Coronary artery (tissue), 2 donors: ENCODE data around the gene PPT1.
A peak's percentile ranks its signal among the peaks of the same experiment; 100 is the strongest.
"Not testable (repeated sequence)": the region's sequence is repeated elsewhere in the genome, so short reads cannot be mapped to it uniquely, and the experiment has no call there.

Experiments
- DNase-seq: peaks from one replicate; pipeline ENCODE4 v3.0.0-alpha.2; 2017; ENCODE audit warnings: low spot score
- H3K27ac ChIP-seq, 2 donors: fragments of 200-600 bp; sonication (generic); one replicate each; pipeline ENCODE4 v1.5.1; 2016 to 2019
- H3K4me3 ChIP-seq: fragments of 200-600 bp; sonication (generic); 2 replicates; pipeline ENCODE4 v1.5.1; 2016; ENCODE audit warnings: mild to moderate bottlenecking, moderate library complexity
- TF ChIP-seq, protein P1 (sequence below): fragments of 200-600 bp; sonication (generic); IDR thresholded peaks from one replicate; pipeline ENCODE4 v1.5.1; 2019; ENCODE audit warnings: antibody characterized with exemption

Gene PPT1

GRCh38 chr1:40092706-40093639, 4.1 kb downstream of the PPT1 start:
- TF ChIP-seq, protein P1, sequence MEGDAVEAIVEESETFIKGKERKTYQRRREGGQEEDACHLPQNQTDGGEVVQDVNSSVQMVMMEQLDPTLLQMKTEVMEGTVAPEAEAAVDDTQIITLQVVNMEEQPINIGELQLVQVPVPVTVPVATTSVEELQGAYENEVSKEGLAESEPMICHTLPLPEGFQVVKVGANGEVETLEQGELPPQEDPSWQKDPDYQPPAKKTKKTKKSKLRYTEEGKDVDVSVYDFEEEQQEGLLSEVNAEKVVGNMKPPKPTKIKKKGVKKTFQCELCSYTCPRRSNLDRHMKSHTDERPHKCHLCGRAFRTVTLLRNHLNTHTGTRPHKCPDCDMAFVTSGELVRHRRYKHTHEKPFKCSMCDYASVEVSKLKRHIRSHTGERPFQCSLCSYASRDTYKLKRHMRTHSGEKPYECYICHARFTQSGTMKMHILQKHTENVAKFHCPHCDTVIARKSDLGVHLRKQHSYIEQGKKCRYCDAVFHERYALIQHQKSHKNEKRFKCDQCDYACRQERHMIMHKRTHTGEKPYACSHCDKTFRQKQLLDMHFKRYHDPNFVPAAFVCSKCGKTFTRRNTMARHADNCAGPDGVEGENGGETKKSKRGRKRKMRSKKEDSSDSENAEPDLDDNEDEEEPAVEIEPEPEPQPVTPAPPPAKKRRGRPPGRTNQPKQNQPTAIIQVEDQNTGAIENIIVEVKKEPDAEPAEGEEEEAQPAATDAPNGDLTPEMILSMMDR, result no peak
- no peak overlapping the region for H3K27ac ChIP-seq
- no peak overlapping the region for H3K4me3 ChIP-seq
- DNase-seq, result no peak

DNA sequence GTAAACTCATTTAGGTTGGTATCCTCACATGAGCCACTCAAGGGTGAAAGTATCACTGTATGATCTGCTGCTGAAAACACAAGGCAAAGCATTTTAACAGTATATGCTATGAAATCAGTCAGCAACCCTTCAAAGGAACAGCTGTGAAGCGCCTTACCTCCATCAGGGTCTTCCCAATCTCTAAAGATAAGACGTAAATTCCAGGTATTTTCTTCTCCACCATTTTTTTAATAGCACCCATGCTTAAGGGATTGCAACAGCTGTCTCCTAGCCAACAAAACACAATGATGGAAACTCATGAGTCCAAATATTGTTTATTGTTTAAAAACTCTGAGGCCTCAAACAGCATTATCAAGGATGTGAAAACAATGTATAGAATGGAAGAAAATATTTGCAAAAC, 4.8 kb downstream of the PPT1 start:
- Histone ChIP-seq H3K27ac (no peak overlapping the region), H3K4me3 (no peak overlapping the region)
- TF ChIP-seq, protein P1, result no peak
- no peak for DNase-seq

DNA sequence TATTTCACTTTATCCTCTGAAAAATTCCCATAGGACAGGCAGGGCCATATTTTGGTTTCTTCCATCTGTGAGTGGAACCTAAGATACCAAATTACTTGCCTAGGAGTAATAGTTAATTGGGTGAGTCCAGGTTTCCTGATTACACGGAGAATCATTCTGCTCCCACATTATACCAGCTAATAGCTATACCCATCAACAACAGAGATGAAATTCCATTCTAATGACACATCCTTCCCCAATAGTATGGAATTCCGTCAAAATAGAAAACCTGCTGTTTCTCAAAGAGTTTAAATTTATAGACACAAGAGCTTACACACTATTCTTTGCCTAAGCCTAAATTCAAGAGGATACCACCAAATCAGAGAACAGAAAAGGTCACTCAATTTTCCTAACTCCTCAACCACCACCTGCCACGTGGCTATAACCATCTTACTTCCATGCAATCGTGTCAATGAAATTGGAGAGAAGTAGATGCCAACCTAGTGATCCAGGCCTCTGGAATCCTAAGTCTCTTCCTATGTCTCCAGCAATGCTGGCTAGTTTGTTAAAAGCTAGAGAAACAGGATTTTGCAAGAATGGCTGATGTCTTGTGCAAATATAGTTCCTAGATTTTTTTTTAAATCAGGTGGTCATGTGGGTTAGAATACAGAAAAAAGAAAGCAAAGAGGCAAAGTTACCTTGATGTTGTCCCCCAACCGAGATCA, 6.2 kb downstream of the PPT1 start:
- Histone ChIP-seq H3K4me3 (no peak overlapping the region), H3K27ac (no peak overlapping the region)
- no peak for DNase-seq
- TF ChIP-seq, protein P1, result no peak

DNA sequence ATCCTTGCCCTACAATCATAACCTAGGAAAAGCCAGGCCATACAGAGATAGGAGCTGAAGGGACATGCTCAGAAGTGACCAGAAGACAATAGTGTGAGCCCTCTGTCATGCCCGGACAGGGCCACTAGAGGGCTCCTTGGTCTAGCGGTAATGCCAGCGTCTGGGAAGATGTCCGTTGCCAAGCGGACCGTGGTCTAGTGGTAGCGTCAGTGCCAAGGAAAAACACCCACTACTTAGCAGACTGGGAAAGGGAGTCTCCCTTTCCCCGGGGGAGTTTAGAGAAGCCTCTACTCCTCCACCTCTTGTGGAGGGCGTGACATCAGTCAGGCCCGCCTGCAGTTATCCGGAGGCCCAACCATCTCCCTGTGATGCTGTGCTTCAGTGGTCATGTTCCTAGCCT, 12.3 kb downstream of the PPT1 start:
- TF ChIP-seq, protein P1, result peak; percentile 63
- DNase-seq, H3K27ac ChIP-seq: not testable (repeated sequence)
- peak overlapping the region; percentile 48 for H3K4me3 ChIP-seq

- Histone ChIP-seq H3K4me3 (no peak overlapping the region), H3K27ac (peak overlapping the region in 1 of 2 donors; percentile 27)
- DNase-seq, result no peak
- TF ChIP-seq, protein P1, result no peak
Measured at GRCh38 chr1:40081871-40082270, 15.2 kb downstream of the PPT1 start.

GRCh38 chr1:40079774-40080400, 17.2 kb downstream of the PPT1 start:
- no peak overlapping the region for H3K4me3 ChIP-seq
- TF ChIP-seq, protein P1, result no peak
- DNase-seq, result no peak
- peak overlapping the region in 1 of 2 donors; percentile 52 for H3K27ac ChIP-seq
